HCT116 (cell line): ENCODE measurements around the gene SCN4B.

Source experiments
- ATF3 ChIP-seq: IDR thresholded peaks from 2 replicates; pipeline ENCODE4 v1.6.1; 2012
- EZH2phosphoT487 ChIP-seq: fragments of 200-600 bp; IDR thresholded peaks from 2 replicates; pipeline ENCODE4 v1.6.1; 2018; ENCODE audit warnings: antibody characterized with exemption, borderline replicate concordance
- POLR2A ChIP-seq: IDR thresholded peaks from 2 replicates; pipeline ENCODE4 v1.7.0; 2011; ENCODE audit warnings: borderline replicate concordance; ENCODE audit not compliant: insufficient read depth, insufficient read length; ENCODE audit errors: extremely low read depth
- POLR2AphosphoS5 ChIP-seq: IDR thresholded peaks from 2 replicates; pipeline ENCODE4 v1.6.1; 2011; ENCODE audit warnings: mild to moderate bottlenecking, low read depth, low read length, moderate library complexity
- SP1 ChIP-seq: IDR thresholded peaks from 2 replicates; pipeline ENCODE4 v1.6.1; 2012; ENCODE audit warnings: low read depth
- TCF7L2 ChIP-seq: IDR thresholded peaks from 2 replicates; pipeline ENCODE4 v1.7.0; 2011; ENCODE audit warnings: borderline replicate concordance, inconsistent platforms; ENCODE audit not compliant: insufficient read depth, insufficient read length; ENCODE audit errors: extremely low read depth
- YY1 ChIP-seq: IDR thresholded peaks from 2 replicates; pipeline ENCODE4 v1.6.1; 2011; ENCODE audit warnings: low read length, low read depth, moderate library complexity, mild to moderate bottlenecking; ENCODE audit not compliant: insufficient replicate concordance; ENCODE audit errors: extremely low read depth
- ZBTB33 ChIP-seq: IDR thresholded peaks from 2 replicates; pipeline ENCODE4 v1.6.1; 2011; ENCODE audit warnings: mild to moderate bottlenecking, low read length, moderate library complexity; ENCODE audit not compliant: insufficient replicate concordance; ENCODE audit errors: extremely low read depth
- ZNF274 ChIP-seq: fragments of 200-500 bp; sonication (Bioruptor generic); IDR thresholded peaks from 2 replicates; pipeline ENCODE4 v1.6.1; 2014; ENCODE audit warnings: mild to moderate bottlenecking, low read depth, low read length, inconsistent platforms
- TF ChIP-seq, protein P1 (sequence below), 3 experiments: fragments of 200-600 bp in 1 of 3; sonication (generic) in 1 of 3; IDR thresholded peaks in 2 of 3; conservative IDR thresholded peaks in 1 of 3; 2 replicates each; pipeline ENCODE4 v1.5.1; 2012 to 2017; ENCODE audit warnings: low read depth in 2 of 3, low read length in 2 of 3, antibody characterized with exemption in 1 of 3, borderline replicate concordance in 1 of 3, control low read depth in 1 of 3, mild to moderate bottlenecking in 1 of 3, mixed read lengths in 1 of 3, mixed run types in 1 of 3, moderate library complexity in 1 of 3; ENCODE audit not compliant: insufficient read depth in 1 of 3
- TF ChIP-seq, protein P2 (sequence below): IDR thresholded peaks from 2 replicates; pipeline ENCODE4 v1.6.1; 2012; ENCODE audit warnings: low read depth

DNA sequence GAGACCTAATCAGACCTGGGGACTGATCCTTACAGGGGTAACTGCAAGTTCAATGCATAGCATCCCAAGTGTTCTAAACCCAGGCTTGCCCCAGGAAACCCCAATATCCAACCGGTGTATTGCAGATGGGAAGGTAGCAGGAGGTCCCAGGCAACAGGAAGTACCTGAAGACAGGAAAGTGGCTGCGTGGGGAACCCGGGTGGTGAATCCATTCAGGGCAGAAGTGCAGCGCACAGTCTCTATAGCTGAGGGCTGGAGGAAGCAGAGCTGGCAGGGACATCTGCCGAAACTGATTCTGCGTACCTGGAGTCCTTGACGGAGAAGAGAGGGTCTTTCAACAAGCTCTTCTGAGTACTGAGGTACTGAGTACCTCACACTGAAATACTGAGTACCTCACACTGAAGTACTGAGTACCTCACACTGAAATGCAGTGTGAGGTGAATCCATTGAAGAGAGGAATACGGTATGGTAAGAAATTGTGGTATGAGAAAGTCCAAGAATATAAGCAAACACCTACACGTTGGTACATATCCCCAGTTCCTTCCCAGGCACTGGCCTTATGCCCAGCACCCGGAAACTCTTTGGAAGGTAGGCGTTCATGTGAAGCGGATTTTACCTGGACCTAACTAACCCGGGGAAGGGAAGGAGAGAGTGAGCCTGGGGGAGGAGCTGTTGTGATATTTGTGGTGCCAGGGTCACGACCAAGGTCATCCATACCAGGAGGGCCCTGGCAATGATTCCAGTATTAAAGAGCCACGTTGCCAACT, 20.1 kb downstream of the SCN4B start:
- no peak for TF ChIP-seq YY1
- TF ChIP-seq, protein P1, sequence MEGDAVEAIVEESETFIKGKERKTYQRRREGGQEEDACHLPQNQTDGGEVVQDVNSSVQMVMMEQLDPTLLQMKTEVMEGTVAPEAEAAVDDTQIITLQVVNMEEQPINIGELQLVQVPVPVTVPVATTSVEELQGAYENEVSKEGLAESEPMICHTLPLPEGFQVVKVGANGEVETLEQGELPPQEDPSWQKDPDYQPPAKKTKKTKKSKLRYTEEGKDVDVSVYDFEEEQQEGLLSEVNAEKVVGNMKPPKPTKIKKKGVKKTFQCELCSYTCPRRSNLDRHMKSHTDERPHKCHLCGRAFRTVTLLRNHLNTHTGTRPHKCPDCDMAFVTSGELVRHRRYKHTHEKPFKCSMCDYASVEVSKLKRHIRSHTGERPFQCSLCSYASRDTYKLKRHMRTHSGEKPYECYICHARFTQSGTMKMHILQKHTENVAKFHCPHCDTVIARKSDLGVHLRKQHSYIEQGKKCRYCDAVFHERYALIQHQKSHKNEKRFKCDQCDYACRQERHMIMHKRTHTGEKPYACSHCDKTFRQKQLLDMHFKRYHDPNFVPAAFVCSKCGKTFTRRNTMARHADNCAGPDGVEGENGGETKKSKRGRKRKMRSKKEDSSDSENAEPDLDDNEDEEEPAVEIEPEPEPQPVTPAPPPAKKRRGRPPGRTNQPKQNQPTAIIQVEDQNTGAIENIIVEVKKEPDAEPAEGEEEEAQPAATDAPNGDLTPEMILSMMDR (IDR thresholded peaks at IDR 0.05 in 2 of 3, conservative IDR thresholded peaks at IDR 0.05 in 1 of 3; ENCODE audit: borderline replicate concordance in 1 of 3, insufficient read depth in 1 of 3, low read depth in 2 of 3, low read length in 2 of 3), result no peak
- TF ChIP-seq POLR2A, result no peak
- no peak for TF ChIP-seq POLR2AphosphoS5
- TF ChIP-seq SP1, result no peak
- no peak for TF ChIP-seq ZNF274
- TF ChIP-seq EZH2phosphoT487, result no peak
- no peak for TF ChIP-seq ZBTB33
- no peak for TF ChIP-seq TCF7L2
- no peak for TF ChIP-seq ATF3
- TF ChIP-seq, protein P2, sequence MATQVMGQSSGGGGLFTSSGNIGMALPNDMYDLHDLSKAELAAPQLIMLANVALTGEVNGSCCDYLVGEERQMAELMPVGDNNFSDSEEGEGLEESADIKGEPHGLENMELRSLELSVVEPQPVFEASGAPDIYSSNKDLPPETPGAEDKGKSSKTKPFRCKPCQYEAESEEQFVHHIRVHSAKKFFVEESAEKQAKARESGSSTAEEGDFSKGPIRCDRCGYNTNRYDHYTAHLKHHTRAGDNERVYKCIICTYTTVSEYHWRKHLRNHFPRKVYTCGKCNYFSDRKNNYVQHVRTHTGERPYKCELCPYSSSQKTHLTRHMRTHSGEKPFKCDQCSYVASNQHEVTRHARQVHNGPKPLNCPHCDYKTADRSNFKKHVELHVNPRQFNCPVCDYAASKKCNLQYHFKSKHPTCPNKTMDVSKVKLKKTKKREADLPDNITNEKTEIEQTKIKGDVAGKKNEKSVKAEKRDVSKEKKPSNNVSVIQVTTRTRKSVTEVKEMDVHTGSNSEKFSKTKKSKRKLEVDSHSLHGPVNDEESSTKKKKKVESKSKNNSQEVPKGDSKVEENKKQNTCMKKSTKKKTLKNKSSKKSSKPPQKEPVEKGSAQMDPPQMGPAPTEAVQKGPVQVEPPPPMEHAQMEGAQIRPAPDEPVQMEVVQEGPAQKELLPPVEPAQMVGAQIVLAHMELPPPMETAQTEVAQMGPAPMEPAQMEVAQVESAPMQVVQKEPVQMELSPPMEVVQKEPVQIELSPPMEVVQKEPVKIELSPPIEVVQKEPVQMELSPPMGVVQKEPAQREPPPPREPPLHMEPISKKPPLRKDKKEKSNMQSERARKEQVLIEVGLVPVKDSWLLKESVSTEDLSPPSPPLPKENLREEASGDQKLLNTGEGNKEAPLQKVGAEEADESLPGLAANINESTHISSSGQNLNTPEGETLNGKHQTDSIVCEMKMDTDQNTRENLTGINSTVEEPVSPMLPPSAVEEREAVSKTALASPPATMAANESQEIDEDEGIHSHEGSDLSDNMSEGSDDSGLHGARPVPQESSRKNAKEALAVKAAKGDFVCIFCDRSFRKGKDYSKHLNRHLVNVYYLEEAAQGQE, result no peak
